HG03175 (cell line): ENCODE data around the gene DTX1.
A peak's percentile ranks its signal among the peaks of the same experiment; 100 is the strongest.

Experiments
- ATAC-seq: cut with Tn5 transposase; IDR thresholded peaks from one replicate; pipeline ENCODE4 v1.9.1; 2021; ENCODE audit warnings: mild to moderate bottlenecking, moderate library complexity; ENCODE audit not compliant: unreplicated experiment

The DTX1 gene

DNA sequence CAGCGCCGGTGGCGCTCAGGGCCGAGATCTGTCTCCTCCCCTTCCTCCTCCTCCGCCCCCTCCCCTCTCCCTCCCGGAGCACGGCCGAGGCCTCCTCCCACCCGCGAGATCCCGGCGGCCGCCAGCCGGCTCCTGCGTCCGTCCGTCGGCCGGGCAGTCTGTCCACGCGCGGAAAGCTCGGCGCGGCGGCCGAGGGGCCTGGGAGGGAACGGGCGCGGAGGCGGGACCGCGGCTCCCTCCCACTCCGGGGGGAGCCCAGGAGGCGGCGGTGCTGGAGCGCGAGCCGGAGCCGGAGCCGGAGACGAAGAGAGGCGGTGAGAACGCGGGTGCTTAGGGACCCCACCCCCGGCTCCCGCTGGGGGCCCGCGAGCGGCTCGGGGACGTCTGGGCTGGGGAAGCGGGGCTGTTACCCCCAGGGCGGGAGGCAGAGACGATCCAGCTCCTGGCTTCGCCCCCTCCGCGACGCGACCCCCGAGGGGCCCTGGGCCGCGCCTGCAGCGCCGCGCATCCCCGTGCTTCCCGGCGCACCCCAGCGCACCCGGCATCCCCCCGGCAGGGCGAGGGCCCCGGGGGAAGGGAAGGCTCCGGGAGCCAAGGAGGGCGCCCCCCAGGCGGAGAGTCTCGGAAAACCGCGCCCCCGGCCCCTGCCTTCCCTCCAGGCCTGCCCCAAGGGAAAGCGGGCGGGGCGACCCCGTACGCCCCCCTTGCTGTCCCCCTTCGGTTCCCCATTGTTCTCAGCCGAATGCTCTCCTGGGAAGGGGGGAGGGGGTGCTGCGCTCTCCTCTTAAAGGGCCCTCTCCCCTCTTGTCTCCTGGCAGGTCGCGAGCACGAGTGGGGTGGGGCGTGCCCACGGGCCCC is at the start of gene DTX1:
Gene DTX1, plus strand, starts transcription at position 100 of the 858 bp plus-strand sequence. CDS start 1,463 bp downstream, outside the sequence.
- ATAC-seq: no peak

DNA sequence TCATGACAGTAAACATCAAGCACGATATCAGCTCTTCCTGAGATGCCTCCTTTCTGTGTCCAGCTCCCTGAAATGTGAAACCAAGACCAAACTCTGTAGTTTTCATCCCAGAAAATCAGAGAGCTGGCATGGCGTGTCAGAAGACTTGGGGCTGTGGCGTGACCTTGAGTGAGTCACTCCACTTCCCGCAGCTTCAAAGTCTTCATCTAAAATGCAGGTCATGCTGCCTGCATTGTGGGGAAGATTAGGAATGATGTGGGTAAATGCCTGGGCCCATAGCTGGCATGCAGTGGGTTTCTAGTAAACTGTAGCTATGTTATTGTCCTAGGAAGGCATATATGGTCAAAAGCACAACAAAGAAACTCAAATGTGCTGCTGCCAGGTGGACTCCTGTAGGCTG is 49.4 kb upstream of the DTX1 start:
- no peak for ATAC-seq

DNA sequence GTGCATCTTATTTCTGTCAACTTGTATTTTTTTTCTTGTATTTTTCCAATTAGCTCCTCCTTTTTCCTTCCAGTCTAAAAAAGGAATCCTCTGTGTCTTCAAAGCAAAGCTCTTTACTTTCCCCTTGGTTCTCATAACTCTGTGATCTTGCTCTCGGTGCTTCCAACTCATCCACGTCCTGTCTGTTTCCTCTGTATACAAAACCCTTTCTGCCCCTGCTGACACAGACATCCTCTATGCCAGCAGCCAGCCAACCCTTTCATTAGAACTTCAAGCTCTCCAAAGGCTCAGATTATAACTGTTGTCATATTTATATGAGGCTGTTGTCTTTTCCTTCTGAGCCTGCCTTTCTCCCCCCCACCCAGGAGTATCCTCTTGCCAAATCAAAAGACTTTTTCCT is 45.8 kb upstream of the DTX1 start:
- ATAC-seq: no peak

DNA sequence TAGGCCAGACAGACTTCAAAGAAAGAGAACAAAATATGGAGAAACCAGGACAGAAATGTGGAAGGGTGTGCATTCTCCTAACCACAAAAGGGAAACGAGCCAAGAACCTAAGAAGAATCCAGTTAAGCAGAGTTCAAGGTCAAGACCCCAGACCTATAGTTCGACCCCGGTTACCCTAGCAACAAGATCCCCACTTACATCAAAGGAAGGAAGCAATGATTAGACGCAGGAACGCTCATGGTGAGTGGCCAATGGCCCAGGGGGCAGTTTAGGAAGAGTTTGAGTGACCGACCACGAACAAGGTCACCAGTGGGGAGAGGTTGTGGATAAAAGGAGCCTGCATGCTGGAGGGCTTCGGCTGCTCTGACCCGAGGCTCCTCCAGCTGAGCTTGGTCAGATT is 42.0 kb upstream of the DTX1 start:
- ATAC-seq: no peak

- ATAC-seq: no peak
These were observed 39.7 kb upstream of the DTX1 start for GRCh38 chr12:113016796-113017195.

DNA sequence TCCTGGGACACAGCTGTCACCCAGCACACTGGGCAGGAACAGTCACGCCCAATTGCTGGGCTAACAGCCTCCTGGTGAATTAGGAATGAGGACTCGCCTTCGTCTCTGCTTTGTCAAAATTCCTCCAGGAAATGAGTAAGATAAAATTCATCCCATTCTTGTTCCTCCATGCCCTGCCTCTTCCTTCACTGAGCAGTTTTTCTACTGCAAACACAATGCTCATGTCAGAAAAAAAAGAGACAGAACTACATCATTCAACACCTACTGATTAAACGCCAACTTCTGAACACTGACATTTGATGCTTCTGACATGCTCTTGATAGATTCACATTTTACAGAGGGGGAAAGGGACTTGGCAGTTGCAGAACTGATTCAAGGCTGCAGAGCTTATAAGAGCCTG is 37.5 kb upstream of the DTX1 start:
- no peak for ATAC-seq

GRCh38 chr12:113021500-113021899 is 35.0 kb upstream of the DTX1 start:
- ATAC-seq: no peak

- no peak for ATAC-seq
These were observed 33.8 kb upstream of the DTX1 start for GRCh38 chr12:113022563-113023297.

- no peak for ATAC-seq
These were observed 28.8 kb upstream of the DTX1 start for GRCh38 chr12:113027726-113028125.

GRCh38 chr12:113030875-113031525 is 25.5 kb upstream of the DTX1 start:
- peak; percentile 39 for ATAC-seq

DNA sequence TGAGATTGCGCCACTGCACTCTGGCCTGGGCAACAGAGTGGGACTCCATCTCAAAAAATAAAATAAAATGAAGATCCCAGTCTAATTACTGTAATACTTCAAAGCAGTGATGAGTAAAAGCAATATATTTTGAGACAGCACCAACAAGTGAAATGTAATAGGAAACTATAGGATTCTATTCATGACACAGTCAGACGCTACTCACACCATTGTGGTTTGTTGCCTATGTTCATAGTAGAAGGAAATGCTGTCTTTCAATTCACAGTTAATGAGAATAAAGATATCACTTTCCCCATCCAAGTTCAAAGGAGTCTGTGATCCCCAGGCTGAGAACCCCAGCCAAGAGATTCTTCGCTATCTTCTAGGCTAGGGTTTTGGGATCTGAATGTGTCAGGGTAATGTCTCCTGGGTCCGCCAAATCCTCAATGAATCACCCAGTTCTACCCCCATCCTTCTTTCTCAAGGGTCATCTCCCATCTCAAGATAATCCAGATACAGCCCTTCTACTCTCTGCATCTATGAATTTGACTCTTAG is 16.6 kb upstream of the DTX1 start:
- ATAC-seq: no peak

- ATAC-seq: no peak
These were observed 15.8 kb upstream of the DTX1 start for GRCh38 chr12:113040722-113041171.

DNA sequence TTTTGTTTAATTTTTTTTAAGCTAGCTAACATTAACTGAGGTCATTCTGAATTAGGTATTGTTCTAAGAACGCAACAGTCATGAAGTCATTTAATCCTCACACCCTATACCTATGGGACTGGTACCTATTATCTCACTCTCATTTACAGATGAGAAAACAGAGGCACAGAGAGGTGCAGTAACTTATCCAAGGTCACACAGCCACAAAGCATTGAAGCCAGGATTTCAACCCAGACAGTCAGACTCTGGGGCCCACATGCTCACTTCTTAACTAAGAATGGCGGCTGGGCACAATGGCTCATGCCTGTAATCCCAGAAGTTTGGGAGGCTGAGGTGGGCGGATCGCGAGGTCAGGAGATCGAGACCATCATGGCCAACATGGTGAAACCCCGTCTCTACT is 15.0 kb upstream of the DTX1 start:
- no peak for ATAC-seq

- no peak for ATAC-seq
These were observed 13.3 kb upstream of the DTX1 start for GRCh38 chr12:113043240-113043639.

- no peak for ATAC-seq
These were observed 12.0 kb upstream of the DTX1 start for GRCh38 chr12:113044516-113044915.

DNA sequence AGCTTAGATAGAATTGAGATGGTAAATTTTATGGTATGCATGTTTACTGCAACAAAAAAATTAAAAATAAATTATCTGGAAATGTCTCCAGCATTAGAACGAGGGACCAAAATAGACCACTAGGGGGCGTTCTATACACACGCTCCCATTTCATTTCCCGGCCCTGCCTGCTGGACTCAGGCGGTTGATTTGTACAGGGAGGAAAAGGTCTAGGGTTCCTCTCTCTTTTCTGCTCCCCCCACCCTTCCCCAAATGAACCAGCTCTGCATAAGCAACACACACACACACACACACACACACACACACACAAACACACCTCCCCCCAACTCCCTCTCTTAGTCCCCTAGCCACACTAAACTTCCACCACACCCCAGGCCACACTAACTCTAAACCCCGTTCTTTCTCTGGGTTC is 7.8 kb upstream of the DTX1 start:
- no peak for ATAC-seq

DNA sequence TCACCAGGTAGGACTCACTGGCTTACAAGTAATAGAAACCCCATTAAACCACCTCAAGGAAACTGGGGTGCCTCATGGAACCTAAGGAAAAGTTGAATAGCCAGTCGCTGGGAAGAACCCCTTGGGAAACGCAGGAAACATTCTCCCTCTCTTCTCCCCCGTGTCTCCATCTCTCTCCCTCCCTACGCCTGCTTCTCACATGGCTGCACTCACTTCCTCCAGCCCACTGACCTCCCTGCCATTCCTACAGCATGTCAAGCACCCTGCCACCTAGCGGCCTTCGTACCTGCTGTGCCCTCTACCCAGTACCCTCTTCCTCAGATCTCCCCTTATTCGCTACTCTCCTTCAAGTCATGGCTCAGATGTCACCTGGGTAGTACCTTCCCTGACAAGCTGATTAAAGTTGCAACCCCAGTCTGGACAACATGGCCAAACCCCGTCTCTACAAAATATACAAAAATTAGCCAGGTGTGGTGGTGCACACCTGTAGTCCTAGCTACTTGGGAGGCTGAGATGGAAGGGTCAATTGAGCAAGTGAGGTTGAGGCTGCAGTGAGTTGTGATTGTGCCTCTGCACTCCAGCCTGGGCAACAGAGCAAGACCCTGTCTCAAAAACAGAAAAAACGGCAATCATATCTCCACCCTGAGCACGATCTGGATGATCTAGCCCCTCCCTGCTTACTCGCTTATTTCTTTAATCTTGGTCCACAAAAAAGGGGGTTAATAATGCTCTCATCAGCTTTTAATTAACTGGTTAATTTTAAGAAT is 6.4 kb upstream of the DTX1 start:
- no peak for ATAC-seq

- ATAC-seq: no peak
These were observed 5.7 kb upstream of the DTX1 start for GRCh38 chr12:113050795-113051194.

- no peak for ATAC-seq
These were observed 4.8 kb upstream of the DTX1 start for GRCh38 chr12:113051759-113052158.

DNA sequence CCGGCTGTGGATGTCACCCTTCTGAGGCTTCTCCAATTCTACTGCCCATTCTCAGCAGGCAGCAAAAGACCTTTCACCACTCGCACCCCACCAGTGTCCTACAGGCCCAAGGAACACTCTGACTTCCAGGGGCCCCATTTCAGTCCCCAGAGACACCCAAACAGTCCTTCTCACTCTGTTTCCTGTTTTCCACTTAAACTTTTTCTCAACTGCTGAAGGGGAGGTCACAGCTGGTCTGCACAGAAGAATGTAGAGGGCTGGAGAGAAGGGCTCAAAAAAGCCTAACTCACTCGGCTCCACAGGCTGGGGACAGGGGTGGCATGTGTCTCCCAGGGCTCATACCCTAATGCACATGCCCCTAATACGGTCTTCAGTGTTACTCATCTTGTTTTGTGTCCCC is 4.2 kb upstream of the DTX1 start:
- ATAC-seq: no peak
